ENCODE measurements around the gene SLCO1B1.

Gene SLCO1B1

GRCh38 chr12:21221072-21221471, 90.1 kb downstream of the SLCO1B1 start:
- no peak for DNase-seq

- no peak for DNase-seq
Measured at GRCh38 chr12:21221778-21222177, 90.8 kb downstream of the SLCO1B1 start.

GRCh38 chr12:21223930-21224329, 92.9 kb downstream of the SLCO1B1 start:
- DNase-seq, result no peak

GRCh38 chr12:21234395-21234794, 103.4 kb downstream of the SLCO1B1 start:
- no peak for DNase-seq

- DNase-seq, result no peak
Measured at GRCh38 chr12:21239866-21240265, 108.9 kb downstream of the SLCO1B1 start.

- no peak for DNase-seq
Measured at GRCh38 chr12:21248679-21249078, 117.7 kb downstream of the SLCO1B1 start.

GRCh38 chr12:21252070-21252469, 121.1 kb downstream of the SLCO1B1 start:
- no peak for DNase-seq

GRCh38 chr12:21257172-21257571, 126.2 kb downstream of the SLCO1B1 start:
- no peak for DNase-seq

- DNase-seq, result no peak
Measured at GRCh38 chr12:21264232-21264631, 133.2 kb downstream of the SLCO1B1 start.

- no peak for DNase-seq
Measured at GRCh38 chr12:21265932-21266331, 134.9 kb downstream of the SLCO1B1 start.

- no peak for DNase-seq
Measured at GRCh38 chr12:21276826-21277225, 145.8 kb downstream of the SLCO1B1 start.
